Activated CD4-positive, alpha-beta T cell treated with anti-CD3 and anti-CD28 coated beads, Interleukin-2, Interleukin-6, amounts not matched to agents 100 ng/mL and 50 ng/mL, durations not matched to agents 16 hours and 8 hours (primary cell): ENCODE results near the gene PLVAP.
A peak's percentile ranks its signal among the peaks of the same experiment; 100 is the strongest.

Experiments used
- DNase-seq: peaks from one replicate; pipeline ENCODE4 v3.0.0-alpha.2; 2020

PLVAP gene

DNA sequence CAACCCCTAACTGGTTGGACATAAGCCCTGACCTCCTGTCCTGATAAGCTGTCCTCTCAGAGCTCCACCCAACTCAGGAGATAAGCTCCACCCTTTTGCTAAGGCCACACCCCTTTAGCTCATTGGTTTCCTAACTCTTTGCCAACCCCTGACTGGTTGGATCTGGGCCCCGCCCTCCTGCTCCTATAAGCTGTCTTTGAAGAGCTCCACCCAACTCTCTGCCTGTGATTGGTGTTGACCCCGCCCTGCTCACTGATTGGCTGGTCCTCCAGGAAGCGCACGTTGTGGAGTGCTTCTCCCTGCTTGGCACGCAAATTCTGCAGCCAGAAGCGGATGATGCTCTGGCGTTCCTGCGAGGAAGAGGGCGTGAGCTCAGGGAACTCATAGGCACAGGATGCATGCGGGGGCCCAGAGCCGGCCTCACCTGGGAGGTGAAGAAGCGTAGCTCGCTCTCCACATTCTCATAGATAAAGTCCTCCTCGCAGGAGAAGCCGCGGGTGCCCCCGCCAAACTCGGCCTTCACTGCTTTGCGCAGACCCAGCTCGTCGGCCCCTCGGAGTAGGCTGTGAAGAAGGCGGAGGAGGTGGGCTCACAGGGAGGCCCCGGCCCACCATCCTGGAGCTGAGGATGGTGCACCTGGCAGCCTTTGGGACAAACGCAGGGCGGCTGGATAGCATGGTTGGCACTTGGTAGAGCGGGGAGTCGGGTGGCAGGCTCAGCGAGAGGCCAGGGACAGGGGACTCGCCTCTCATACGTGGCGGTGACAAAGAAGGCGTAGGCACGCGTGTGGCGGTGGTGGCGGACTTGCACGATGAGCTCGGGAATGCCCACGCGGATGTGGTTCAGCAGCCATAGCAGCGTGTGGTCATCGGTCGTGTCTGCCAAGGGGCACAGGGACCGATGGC, 44.2 kb downstream of the PLVAP start:
- DNase-seq, result peak; percentile 55

DNA sequence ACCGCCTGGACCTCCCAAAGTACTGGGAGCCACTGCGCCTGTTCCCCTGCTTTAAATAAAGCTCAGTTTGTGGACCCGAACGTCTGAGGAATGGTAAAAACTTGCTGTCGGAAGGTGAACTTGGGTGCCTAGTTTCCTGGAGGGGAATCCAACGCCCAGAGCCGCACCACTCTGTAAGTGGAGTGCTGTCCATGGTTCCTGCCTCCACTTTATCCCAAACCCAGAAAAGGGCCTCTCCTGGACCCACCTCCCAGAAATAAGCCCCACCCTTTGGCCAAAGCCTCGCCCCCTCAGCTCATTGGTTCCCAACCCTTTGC, 44.8 kb downstream of the PLVAP start:
- no peak for DNase-seq

- DNase-seq, result no peak
These were observed 46.0 kb downstream of the PLVAP start for GRCh38 chr19:17331045-17331558.

DNA sequence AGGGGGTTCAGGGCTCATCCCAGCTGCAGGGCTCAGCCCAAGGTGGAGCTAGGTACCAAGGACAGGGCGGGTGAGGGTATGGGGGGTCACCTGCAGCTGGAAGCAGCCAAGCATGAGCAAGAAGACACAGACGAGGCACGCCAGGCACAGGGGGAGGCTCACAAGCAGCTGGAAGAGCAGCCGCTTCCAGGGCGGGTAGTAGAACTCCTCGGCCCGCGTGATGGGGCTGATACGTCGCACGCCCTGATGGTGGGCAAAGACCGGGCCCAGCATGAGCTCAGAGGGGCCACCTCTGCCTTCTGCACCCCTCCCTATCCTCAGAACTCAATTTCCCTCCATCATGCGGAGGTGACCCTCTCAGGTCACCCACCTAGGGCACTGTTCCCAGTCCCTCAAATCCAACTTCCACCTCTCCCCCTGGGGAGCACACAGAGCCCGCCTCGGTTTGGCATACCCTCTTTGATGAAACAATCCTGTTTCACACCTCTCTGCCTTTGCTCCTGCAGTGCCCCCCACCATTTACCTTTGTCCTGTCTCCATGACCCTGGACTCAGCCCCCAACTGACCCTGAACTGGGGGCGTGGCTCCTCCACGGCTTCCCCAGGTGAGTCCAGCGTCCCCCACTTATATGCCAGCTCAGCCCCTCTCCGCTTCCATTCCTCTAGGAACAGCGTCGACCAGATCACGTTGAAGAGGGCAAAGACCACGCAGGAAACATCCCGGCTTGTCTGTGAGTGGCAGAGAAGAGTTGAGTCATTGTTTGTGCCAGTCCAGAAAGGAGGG, 46.7 kb downstream of the PLVAP start:
- no peak for DNase-seq

- DNase-seq, result no peak
These were observed 47.5 kb downstream of the PLVAP start for GRCh38 chr19:17329366-17330261.

DNA sequence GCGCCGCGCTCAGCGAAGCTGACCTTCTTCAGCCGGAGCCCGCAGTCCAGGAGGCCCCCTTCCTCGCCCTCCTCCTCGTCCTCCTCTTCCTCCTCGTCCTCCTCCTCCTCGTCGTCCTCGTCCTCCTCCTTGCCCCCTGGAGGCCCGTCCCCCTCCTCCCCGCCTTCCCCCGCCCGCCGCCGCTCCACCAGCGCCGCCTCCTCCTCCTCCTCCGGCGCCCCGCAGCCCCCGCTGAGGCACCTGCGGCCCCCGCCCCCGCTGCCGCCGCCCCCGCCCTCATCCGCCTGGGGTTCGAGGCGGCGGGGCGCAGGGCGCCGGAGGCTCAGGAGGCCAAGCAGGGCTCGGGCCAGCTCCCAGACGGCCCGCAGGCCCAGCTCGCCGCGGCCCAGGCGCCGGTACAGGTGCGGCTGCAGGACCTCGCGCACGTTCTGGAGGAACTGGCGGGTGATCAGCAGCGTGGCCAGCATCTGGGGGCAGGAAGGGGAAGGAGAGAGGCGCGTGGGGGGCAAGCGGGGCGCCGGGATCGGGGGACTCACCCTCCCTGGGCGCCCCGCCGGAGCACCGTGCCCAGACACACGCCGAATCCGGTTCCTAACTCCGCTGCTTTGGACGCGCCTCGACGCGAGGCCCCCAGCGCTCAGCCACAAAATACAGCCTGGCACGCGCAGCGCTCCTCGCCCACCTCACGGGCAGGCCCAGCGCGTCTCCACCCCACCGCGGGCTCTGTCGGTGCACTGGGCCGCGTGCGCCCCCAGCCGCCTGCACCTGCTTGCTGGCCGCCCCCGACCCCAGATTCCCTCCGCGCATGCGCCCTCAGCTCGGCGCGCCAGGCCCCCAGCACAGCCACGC, 48.4 kb downstream of the PLVAP start:
- DNase-seq, result no peak

DNA sequence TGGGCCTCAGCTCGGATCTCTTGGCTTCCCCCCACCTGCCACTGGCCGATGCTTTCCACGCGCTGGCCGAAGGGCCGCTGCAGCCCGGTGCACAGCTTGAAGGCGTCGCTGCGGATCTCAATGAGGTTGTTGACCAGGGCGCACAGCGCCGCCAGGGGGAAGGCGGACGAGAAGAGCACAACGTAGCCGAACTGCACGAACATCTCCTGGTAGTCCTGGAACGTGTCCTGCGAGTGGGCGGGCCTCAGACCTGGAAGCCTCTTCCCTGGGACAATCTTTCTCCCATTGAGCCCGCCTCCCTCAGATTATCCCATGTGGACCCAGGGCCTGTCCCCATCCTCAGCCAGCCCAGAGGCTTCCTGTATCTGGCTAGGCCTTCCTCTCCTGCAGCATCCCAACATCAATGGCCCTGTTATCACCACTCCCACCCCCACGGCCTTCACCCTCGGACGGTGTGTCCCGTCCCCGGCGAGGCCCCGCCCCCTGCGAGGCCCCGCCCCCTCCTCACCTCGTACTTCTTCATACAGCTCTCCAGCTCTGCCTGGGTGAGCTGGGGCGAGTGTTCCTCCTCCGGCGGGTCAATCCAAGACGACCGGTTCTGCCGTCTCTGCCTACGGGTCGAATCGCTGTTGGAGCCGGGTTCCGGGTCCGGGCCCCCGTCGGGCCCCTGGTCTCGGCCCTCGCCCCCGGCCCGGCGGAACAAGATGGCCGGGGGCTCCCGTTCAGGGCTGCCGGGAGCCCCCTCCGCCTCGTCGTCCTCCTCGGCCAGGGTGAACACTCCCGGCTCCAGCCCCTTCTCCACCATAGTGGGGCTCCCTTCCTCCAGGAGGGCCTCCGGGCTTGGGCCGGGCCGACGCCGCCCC, 49.3 kb downstream of the PLVAP start:
- peak; percentile 51 for DNase-seq

GRCh38 chr19:17327068-17327653, 50.0 kb downstream of the PLVAP start:
- DNase-seq, result no peak

GRCh38 chr19:17326595-17326966, 50.6 kb downstream of the PLVAP start:
- no peak for DNase-seq

GRCh38 chr19:17325881-17326594, 51.1 kb downstream of the PLVAP start:
- no peak for DNase-seq

DNA sequence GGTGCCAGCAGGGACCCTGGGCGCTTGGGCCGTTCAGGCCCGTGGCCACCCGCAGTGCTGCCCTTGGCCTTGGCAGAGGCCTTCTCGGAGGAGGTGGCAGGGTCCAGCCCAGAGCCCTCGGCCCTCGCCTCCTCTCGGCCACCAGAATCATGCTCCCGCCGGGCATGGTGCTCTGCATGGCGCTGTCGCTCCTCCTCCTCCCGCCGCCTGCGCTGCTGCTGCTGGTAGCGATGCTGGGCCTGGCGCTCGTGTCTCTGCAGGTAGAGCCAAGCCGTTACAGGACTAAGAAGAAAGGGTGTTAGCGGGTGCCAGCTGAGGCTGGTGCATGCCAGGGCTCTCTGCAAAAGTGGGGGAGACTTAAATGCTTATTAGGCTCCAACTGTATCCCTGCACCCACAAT, 52.0 kb downstream of the PLVAP start:
- DNase-seq, result no peak

- DNase-seq, result no peak
These were observed 52.6 kb downstream of the PLVAP start for GRCh38 chr19:17324357-17325114.

GRCh38 chr19:17323964-17324332, 53.2 kb downstream of the PLVAP start:
- DNase-seq, result no peak

GRCh38 chr19:17323300-17323963, 53.7 kb downstream of the PLVAP start:
- no peak for DNase-seq

GRCh38 chr19:17322854-17323253, 54.3 kb downstream of the PLVAP start:
- no peak for DNase-seq

DNA sequence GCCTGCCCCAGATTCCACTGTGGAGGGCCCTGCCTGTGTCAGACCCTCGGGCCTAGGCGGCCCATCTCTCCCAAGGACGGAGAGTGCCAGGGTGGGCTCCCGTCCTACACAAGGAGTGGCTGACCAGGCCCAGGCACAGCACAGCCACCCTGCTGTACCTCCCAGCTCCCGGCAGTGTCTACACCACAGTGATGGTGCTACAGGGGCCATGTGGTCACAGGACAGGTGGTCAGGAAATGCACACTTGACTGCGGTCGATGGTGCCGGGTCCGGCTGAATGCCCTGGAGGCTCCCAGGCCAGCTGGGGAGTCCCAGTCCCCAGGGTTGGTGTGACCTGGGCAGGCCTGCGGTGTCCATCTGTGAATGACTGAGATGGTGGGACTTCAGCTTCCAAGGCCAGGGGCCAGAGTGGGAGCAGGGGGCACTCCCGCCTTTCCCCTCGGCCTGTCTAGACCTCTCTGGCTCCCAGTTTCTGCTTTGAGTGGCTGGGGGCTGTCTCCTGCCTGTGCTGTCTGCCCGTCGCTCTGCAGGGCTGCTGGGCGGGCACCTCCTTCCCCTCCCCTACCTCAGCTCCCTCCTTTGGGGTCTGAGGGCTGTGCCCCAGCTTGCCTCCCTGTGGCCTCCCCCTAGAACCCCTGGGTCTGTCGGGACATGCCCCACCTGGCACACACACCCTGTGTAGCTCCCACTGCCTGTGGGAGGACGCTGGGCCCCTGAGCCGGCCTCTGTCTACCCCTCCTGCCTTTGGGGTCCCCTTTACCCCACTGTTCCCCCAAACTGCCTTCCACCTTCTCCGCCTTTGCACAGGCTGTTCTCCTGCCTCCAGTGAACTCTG, 55.3 kb downstream of the PLVAP start:
- no peak for DNase-seq

DNA sequence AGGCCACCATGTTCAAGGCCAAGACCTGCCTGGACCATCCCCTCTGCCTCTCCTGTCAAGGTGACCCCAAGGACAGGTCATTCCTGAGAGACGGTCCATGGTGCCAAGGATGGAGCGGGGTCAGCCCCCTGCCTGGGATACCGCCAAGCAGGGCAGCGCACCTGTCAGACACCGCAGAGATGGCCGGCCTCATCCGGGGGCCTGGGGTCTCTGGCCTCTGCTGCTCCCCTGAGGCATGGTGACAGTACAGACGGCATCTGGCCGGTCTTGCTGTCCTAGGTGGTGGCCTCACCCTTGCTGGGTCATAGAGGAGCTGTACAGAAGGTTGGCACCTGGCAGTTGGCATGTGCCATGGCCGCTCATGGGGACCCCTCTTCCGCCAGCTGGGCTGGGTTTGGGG, 56.7 kb downstream of the PLVAP start:
- no peak for DNase-seq
